ENCODE data around the gene WARS2.

WARS2 gene

GRCh38 chr1:119034359-119034758, 106.1 kb downstream of the WARS2 start:
- no peak overlapping the region for H3K27ac ChIP-seq
- TF ChIP-seq ZFX (IDR thresholded peaks at IDR 0.05) (no peak), CTCF (conservative IDR thresholded peaks at IDR 0.05) (no peak)

- TF ChIP-seq CTCF (conservative IDR thresholded peaks at IDR 0.05) = no peak
- no peak overlapping the region for H3K27ac ChIP-seq
Observed at GRCh38 chr1:119032986-119033385, 107.5 kb downstream of the WARS2 start.

- TF ChIP-seq ZFX (IDR thresholded peaks at IDR 0.05) = no peak
- TF ChIP-seq CTCF (conservative IDR thresholded peaks at IDR 0.05) = no peak
- no peak overlapping the region for H3K27ac ChIP-seq
Observed at GRCh38 chr1:119027759-119028158, 112.7 kb downstream of the WARS2 start.

- TF ChIP-seq CTCF (conservative IDR thresholded peaks at IDR 0.05) (no peak), ZFX (IDR thresholded peaks at IDR 0.05) (no peak)
- H3K27ac ChIP-seq = no peak overlapping the region
Observed at GRCh38 chr1:119026956-119027355, 113.5 kb downstream of the WARS2 start.

- TF ChIP-seq CTCF (conservative IDR thresholded peaks at IDR 0.05) = no peak
- no peak for TF ChIP-seq ZFX (IDR thresholded peaks at IDR 0.05)
- H3K27ac ChIP-seq = no peak overlapping the region
Observed at GRCh38 chr1:119015547-119015946, 124.9 kb downstream of the WARS2 start.

- no peak overlapping the region for H3K27ac ChIP-seq
- no peak for TF ChIP-seq ZFX (IDR thresholded peaks at IDR 0.05)
- TF ChIP-seq CTCF (conservative IDR thresholded peaks at IDR 0.05) = no peak
Observed at GRCh38 chr1:119012383-119012782, 128.1 kb downstream of the WARS2 start.

- H3K27ac ChIP-seq = no peak overlapping the region
Observed at GRCh38 chr1:119011706-119012105, 128.7 kb downstream of the WARS2 start.

More at GRCh38 chr1:119011706-119012105, 128.7 kb downstream of the WARS2 start:
- TF ChIP-seq ZFX (IDR thresholded peaks at IDR 0.05) (no peak), CTCF (conservative IDR thresholded peaks at IDR 0.05) (no peak)
